Mucosa of descending colon (tissue), 3 donors: ENCODE measurements around the gene COL23A1. TPM values are rescaled to one million over a fixed set of nuclear protein-coding genes. Genes with fewer than 3 reads are reported as not detected.

Source experiments
- ATAC-seq: fragments of 200-7000 bp; cut with Tn5 transposase; one replicate; pipeline ENCODE4 v1.9.1; 2020; ENCODE audit warnings: mild to moderate bottlenecking, moderate library complexity
- DNase-seq, 3 donors: peaks; one replicate each; pipeline ENCODE4 v3.0.0-alpha.2; 2020
- H3K36me3 ChIP-seq: fragments of 200-600 bp; one replicate; pipeline ENCODE4 v1.8.0; 2021; ENCODE audit warnings: low read depth, mild to moderate bottlenecking
- H3K4me1 ChIP-seq: fragments of 200-600 bp; one replicate; pipeline ENCODE4 v1.8.0; 2021; ENCODE audit warnings: low read depth, mild to moderate bottlenecking
- H3K4me3 ChIP-seq: fragments of 200-600 bp; one replicate; pipeline ENCODE4 v1.8.0; 2021; ENCODE audit warnings: mild to moderate bottlenecking
- H3K9me3 ChIP-seq: fragments of 200-600 bp; one replicate; pipeline ENCODE4 v1.8.0; 2021; ENCODE audit warnings: mild to moderate bottlenecking
- intact Hi-C, 2 donors: fragments of 100-400 bp; cut with DNase I in 1 of 2; cut with micrococcal nuclease in 1 of 2; formaldehyde crosslinking; loops; one replicate each; pipeline versions ENCODE4 v1.11.0 to v1.11.1; 2022; cut with DNase I, micrococcal nuclease
- total RNA-seq, 3 donors: library from RNA; stranded (reverse); fragmentation: NEBNext Ultra II Directional in 2 of 3; extraction: Animal tissue kit (Norgen Biotek cat#: 25700) in 2 of 3; gene quantifications; one replicate each; pipeline versions ENCODE4 v1.2.1 to v1.2.4, GENCODE V29; 2021 to 2023
- TF ChIP-seq, protein P1 (sequence below): fragments of 200-600 bp; IDR thresholded peaks from one replicate; pipeline ENCODE4 v1.8.0; 2022; ENCODE audit warnings: antibody characterized with exemption, mild to moderate bottlenecking
- donor health status: DM: no; HTN: no; CAD: no; lungs with moderate emphysema.
- donor health status: DM: no; HTN: no; CAD: no.
- donor health status: DM: no; HTN: yes; CAD: no.

The COL23A1 gene
- total RNA-seq, 3 donors from 2014 or later = 0.17 to 2.7 (median 0.43) TPM

DNA sequence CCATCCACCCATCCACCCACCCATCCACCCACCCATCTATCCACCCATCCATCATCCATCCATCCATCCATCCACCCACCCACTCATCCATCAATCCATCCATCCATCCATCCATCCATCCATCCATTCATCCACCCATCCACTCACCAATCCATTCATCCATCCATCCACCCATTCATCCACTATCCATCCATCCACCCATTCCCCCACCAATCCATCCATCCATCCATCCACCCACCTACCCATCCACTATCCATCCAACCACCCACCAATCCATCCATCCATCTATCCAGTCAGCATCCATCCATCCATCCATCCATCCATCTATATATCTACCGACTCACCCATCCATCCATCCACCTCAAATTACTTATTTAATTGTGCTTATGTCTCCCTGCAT, 320.7 kb downstream of the COL23A1 start:
- DNase-seq (no peak), ATAC-seq (no peak)
- no peaks in the 10 kb centered on the region for H3K4me1 ChIP-seq
- H3K9me3 ChIP-seq = no peaks in the 10 kb centered on the region
- intact Hi-C loops = no loop called here
- H3K4me3 ChIP-seq = no peak overlapping the region
- H3K36me3 ChIP-seq = no peaks in the 10 kb centered on the region
- TF ChIP-seq, protein P1, sequence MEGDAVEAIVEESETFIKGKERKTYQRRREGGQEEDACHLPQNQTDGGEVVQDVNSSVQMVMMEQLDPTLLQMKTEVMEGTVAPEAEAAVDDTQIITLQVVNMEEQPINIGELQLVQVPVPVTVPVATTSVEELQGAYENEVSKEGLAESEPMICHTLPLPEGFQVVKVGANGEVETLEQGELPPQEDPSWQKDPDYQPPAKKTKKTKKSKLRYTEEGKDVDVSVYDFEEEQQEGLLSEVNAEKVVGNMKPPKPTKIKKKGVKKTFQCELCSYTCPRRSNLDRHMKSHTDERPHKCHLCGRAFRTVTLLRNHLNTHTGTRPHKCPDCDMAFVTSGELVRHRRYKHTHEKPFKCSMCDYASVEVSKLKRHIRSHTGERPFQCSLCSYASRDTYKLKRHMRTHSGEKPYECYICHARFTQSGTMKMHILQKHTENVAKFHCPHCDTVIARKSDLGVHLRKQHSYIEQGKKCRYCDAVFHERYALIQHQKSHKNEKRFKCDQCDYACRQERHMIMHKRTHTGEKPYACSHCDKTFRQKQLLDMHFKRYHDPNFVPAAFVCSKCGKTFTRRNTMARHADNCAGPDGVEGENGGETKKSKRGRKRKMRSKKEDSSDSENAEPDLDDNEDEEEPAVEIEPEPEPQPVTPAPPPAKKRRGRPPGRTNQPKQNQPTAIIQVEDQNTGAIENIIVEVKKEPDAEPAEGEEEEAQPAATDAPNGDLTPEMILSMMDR = no peak

DNA sequence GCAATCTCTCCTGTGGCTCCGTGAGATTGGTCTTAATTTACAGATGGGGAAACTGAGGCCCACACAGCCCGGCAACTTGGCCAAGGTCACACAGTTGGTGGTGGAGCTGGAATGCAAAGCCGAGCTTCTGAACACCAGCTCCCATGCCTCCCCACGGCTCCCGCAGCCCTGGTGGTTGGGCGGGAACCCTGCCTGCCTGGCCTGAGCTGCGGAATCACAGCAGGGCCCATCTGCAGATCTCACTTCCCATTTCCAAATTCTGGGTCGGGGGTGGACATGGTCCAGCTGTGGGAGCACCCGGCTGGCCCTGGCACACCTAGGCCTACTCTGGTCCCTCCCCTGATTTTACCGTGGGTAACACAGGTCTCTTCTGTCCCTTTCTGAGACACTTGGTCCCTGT, 322.3 kb downstream of the COL23A1 start:
- H3K9me3 ChIP-seq = no peaks in the 10 kb centered on the region
- intact Hi-C loops = no loop called here

DNA sequence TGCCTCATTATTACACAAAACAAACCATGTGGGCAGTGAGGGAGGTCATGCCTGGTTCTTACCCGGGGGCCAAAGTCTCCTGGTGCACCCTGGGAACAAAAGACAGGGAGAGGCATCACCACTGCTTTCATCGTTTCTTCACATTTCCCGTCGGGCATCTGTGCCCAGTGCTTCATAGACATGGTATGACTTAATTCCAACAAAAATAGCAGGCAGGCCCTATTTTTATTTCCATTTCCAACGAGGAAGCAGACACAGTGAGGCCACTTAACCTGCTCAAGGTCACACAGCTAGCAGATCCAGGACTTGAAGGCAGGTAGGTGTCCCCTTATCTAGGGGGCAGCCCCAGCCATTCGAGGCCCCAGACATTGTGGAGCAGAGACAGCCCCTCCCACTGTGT, 322.9 kb downstream of the COL23A1 start:
- Histone ChIP-seq H3K4me1 (no peaks in the 10 kb centered on the region), H3K36me3 (no peaks in the 10 kb centered on the region), H3K9me3 (no peaks in the 10 kb centered on the region), H3K4me3 (no peak overlapping the region)
- DNase-seq (no peak), ATAC-seq (no peak)
- TF ChIP-seq, protein P1 = no peak
- intact Hi-C loops = no loop called here

More for the DNA sequence above, 322.3 kb downstream of the COL23A1 start:
- DNase-seq (no peak), ATAC-seq (no peak)
- TF ChIP-seq, protein P1 = no peak
- H3K4me3 ChIP-seq = no peak overlapping the region
- no peaks in the 10 kb centered on the region for H3K4me1 ChIP-seq
- H3K36me3 ChIP-seq = no peaks in the 10 kb centered on the region

DNA sequence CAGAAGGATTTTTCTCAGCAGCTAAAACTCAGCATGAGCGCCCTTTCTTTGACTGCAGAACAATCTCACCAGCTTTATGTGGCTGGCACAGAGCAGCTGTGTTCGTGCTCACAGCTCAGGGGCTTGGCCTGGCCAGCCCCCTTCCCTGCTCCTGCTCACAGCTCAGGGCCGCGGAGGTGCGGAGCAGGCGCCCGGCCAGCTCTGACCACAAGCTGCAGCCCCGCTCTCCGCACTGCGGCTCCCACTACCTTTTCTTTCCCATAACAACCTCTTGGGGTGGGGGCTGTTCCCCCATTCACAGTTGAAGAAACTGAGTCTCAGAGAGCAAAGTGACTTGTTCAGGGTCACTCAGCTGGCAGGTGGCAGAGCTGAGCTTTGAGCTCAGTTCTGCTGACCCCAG, 323.6 kb downstream of the COL23A1 start:
- no peak for ATAC-seq
- Histone ChIP-seq H3K36me3 (no peaks in the 10 kb centered on the region), H3K9me3 (no peaks in the 10 kb centered on the region), H3K4me3 (no peak overlapping the region), H3K4me1 (no peaks in the 10 kb centered on the region)
- intact Hi-C loops = no loop called here
- no peak for DNase-seq
- TF ChIP-seq, protein P1 = no peak

DNA sequence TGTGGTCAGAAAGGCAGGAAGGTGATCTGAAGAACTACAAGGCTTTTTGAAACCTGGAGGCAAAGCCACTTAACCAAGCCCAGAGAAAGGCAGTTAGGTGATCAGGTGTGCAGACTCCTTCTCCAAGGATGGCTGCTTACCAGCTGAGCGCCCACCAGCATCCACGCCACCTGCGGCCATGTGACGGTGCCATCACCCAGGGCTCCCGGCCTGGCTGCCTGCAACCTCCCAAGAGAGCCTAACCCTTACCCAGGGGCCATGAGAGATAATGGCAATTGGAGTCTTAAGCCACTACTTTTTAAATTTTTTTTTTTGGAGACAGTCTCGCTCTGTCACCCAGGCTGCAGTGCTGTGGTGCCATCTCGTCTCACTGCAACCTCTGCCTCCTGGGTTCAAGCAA, 324.4 kb downstream of the COL23A1 start:
- DNase-seq (no peak), ATAC-seq (no peak)
- intact Hi-C loops = no loop called here
- no peak overlapping the region for H3K4me3 ChIP-seq
- no peaks in the 10 kb centered on the region for H3K9me3 ChIP-seq
- H3K4me1 ChIP-seq = no peaks in the 10 kb centered on the region
- H3K36me3 ChIP-seq = no peaks in the 10 kb centered on the region
- TF ChIP-seq, protein P1 = no peak

DNA sequence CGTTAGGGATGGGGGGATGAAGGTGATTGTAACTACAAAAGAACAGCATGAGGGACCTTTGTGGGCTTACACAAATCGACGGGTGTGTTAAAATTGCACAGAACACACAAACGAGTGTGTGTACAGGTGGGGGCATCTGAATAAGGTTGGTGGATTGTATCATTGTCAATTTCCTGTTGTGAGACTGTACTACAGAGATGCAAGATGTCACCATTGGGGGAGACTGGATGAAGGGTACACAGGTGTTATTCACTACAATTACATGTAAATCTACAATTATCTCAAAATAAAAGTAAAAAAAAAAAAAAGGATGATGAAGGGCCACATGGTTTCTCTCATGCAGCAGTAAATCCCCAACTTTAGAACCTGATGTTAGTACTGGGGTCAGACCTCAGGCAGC, 326.1 kb downstream of the COL23A1 start:
- DNase-seq (no peak), ATAC-seq (no peak)
- Histone ChIP-seq H3K36me3 (no peaks in the 10 kb centered on the region), H3K4me1 (no peaks in the 10 kb centered on the region), H3K9me3 (no peaks in the 10 kb centered on the region), H3K4me3 (no peak overlapping the region)
- TF ChIP-seq, protein P1 = no peak
- intact Hi-C loops = no loop called here
